ENCODE results near the gene KMT2C. TPM values are rescaled to one million over a fixed set of nuclear protein-coding genes. Genes with fewer than 3 reads are reported as not detected.
"Not testable (repeated sequence)": the region's sequence is repeated elsewhere in the genome, so short reads cannot be mapped to it uniquely, and the experiment has no call there.

Gene KMT2C
- total RNA-seq, 1 donor from 2014 or later, result 36.9 TPM

- DNase-seq, result no peak
Observed at GRCh38 chr7:152355474-152356057, 80.2 kb downstream of the KMT2C start.

GRCh38 chr7:152354061-152354460, 81.7 kb downstream of the KMT2C start:
- DNase-seq, result no peak

GRCh38 chr7:152353281-152353680, 82.5 kb downstream of the KMT2C start:
- not testable (repeated sequence) for DNase-seq

GRCh38 chr7:152351747-152352146, 84.1 kb downstream of the KMT2C start:
- not testable (repeated sequence) for DNase-seq

GRCh38 chr7:152351168-152351567, 84.6 kb downstream of the KMT2C start:
- DNase-seq, result no peak

- no peak for DNase-seq
Observed at GRCh38 chr7:152347888-152348287, 87.9 kb downstream of the KMT2C start.

- DNase-seq, result no peak
Observed at GRCh38 chr7:152344253-152344652, 91.5 kb downstream of the KMT2C start.

GRCh38 chr7:152342796-152343195, 93.0 kb downstream of the KMT2C start:
- no peak for DNase-seq

GRCh38 chr7:152341914-152342236, 93.9 kb downstream of the KMT2C start:
- DNase-seq, result no peak

- peak; percentile 82 for DNase-seq
Observed at GRCh38 chr7:152341039-152341913, 94.5 kb downstream of the KMT2C start.

- DNase-seq, result no peak
Observed at GRCh38 chr7:152340161-152340560, 95.6 kb downstream of the KMT2C start.

GRCh38 chr7:152338561-152338960, 97.2 kb downstream of the KMT2C start:
- no peak for DNase-seq

GRCh38 chr7:152336754-152337368, 98.9 kb downstream of the KMT2C start:
- DNase-seq, result peak; percentile 78

- DNase-seq, result no peak
Observed at GRCh38 chr7:152335900-152336571, 99.8 kb downstream of the KMT2C start.

- no peak for DNase-seq
Observed at GRCh38 chr7:152333134-152333533, 102.7 kb downstream of the KMT2C start.

- DNase-seq, result no peak
Observed at GRCh38 chr7:152330827-152331226, 105.0 kb downstream of the KMT2C start.

GRCh38 chr7:152329469-152329868, 106.3 kb downstream of the KMT2C start:
- DNase-seq, result no peak

- no peak for DNase-seq
Observed at GRCh38 chr7:152328234-152328633, 107.6 kb downstream of the KMT2C start.

- DNase-seq, result no peak
Observed at GRCh38 chr7:152315845-152316244, 120.0 kb downstream of the KMT2C start.

- peak; percentile 96 for DNase-seq
Observed at GRCh38 chr7:152313831-152314604, 121.8 kb downstream of the KMT2C start.

- no peak for DNase-seq
Observed at GRCh38 chr7:152313217-152313616, 122.6 kb downstream of the KMT2C start.

GRCh38 chr7:152312316-152312715, 123.5 kb downstream of the KMT2C start:
- no peak for DNase-seq
